OCI-LY1 (cell line): ENCODE measurements around the gene COMMD8.

Source experiments
- H2AFZ ChIP-seq: fragments of 200-600 bp; sonication (generic), shearing (Covaris generic); 2 replicates; pipeline ENCODE4 v1.6.0; 2014; ENCODE audit warnings: antibody characterized with exemption, mild to moderate bottlenecking, low read length
- H3F3A ChIP-seq: fragments of 200-600 bp; sonication (generic), shearing (Covaris generic); 2 replicates; pipeline ENCODE4 v1.6.0; 2014; ENCODE audit warnings: mild to moderate bottlenecking, antibody characterized with exemption, low read length, moderate library complexity; ENCODE audit not compliant: insufficient read depth
- H3K27ac ChIP-seq: fragments of 200-600 bp; sonication (generic); 2 replicates; pipeline ENCODE4 v1.5.1; 2014; ENCODE audit warnings: low read length, mixed run types, mild to moderate bottlenecking, low read depth; ENCODE audit not compliant: poor library complexity, severe bottlenecking
- H3K27me3 ChIP-seq: fragments of 200-600 bp; sonication (generic); 2 replicates; pipeline ENCODE4 v1.6.0; 2014; ENCODE audit warnings: antibody characterized with exemption, mild to moderate bottlenecking, low read length, moderate library complexity; ENCODE audit not compliant: insufficient read depth
- H3K36me3 ChIP-seq: fragments of 200-600 bp; sonication (generic); 2 replicates; pipeline ENCODE4 v1.6.1; 2014; ENCODE audit warnings: mild to moderate bottlenecking, antibody characterized with exemption, low read length, moderate library complexity, mixed read lengths; ENCODE audit not compliant: insufficient read depth
- H3K4me1 ChIP-seq: fragments of 200-600 bp; sonication (generic); 2 replicates; pipeline ENCODE4 v1.5.1; 2014; ENCODE audit warnings: mild to moderate bottlenecking, low read length, moderate library complexity; ENCODE audit not compliant: insufficient read depth, severe bottlenecking
- H3K4me2 ChIP-seq: fragments of 200-600 bp; sonication (generic), shearing (Covaris generic); 2 replicates; pipeline ENCODE4 v1.6.1; 2014; ENCODE audit warnings: low read length
- H3K4me3 ChIP-seq: fragments of 200-600 bp; sonication (generic); 2 replicates; pipeline ENCODE4 v1.5.1; 2014; ENCODE audit warnings: low read length, low read depth, mild to moderate bottlenecking, mixed read lengths; ENCODE audit not compliant: poor library complexity, severe bottlenecking
- H3K79me2 ChIP-seq: fragments of 200-600 bp; shearing (Covaris generic); 2 replicates; pipeline ENCODE4 v1.6.1; 2016; ENCODE audit warnings: mixed run types, low read length, mixed read lengths; ENCODE audit not compliant: insufficient read depth
- H3K9ac ChIP-seq: fragments of 200-600 bp; sonication (generic), shearing (Covaris generic); 2 replicates; pipeline ENCODE4 v1.6.1; 2014; ENCODE audit warnings: mild to moderate bottlenecking, low read length, mixed read lengths
- H3K9me2 ChIP-seq: fragments of 200-600 bp; sonication (generic), shearing (Covaris generic); 2 replicates; pipeline ENCODE4 v1.6.1; 2014; ENCODE audit warnings: low read depth, mild to moderate bottlenecking, low read length, mixed read lengths
- H3K9me3 ChIP-seq: fragments of 200-600 bp; shearing (Covaris generic); 2 replicates; pipeline ENCODE4 v1.6.1; 2014; ENCODE audit warnings: low read length, mixed read lengths
- H4K20me1 ChIP-seq: fragments of 200-600 bp; sonication (generic), shearing (Covaris generic); 2 replicates; pipeline ENCODE4 v1.6.0; 2016; ENCODE audit warnings: mild to moderate bottlenecking, low read length; ENCODE audit not compliant: insufficient read depth
- CTCF ChIP-seq: fragments of 200-600 bp; sonication (generic), shearing (Covaris generic); IDR thresholded peaks from 2 replicates; pipeline ENCODE4 v1.5.1; 2017; ENCODE audit warnings: mild to moderate bottlenecking, antibody characterized with exemption, low read length, moderate library complexity, mixed read lengths
- EZH2 ChIP-seq: fragments of 200-600 bp; sonication (generic), shearing (Covaris generic); IDR thresholded peaks from 2 replicates; pipeline ENCODE4 v1.8.0; 2017; ENCODE audit warnings: borderline replicate concordance, mixed run types, mild to moderate bottlenecking, antibody characterized with exemption, low read length, moderate library complexity, mixed read lengths

The COMMD8 gene

GRCh38 chr4:47498899-47499298 lies 35.4 kb upstream of the COMMD8 start:
- Histone ChIP-seq H2AFZ (peak overlapping the region; percentile 75; the same call in 1 of the 2 replicates), H3K9me3 (no peaks in the 10 kb centered on the region), H3K4me3 (no peak overlapping the region), H4K20me1 (no peaks in the 10 kb centered on the region), H3K4me2 (no peak overlapping the region), H3K36me3 (no peaks in the 10 kb centered on the region), H3K79me2 (no peaks in the 10 kb centered on the region), H3K9ac (no peak overlapping the region), H3K4me1 (peaks cover 16% of the 10 kb centered on the region), H3F3A (no peaks in the 10 kb centered on the region; the same call in 1 of the 2 replicates), H3K27ac (no peak overlapping the region), H3K9me2 (no peaks in the 10 kb centered on the region), H3K27me3 (no peaks in the 10 kb centered on the region)
- TF ChIP-seq EZH2 (no peak), CTCF (no peak)

- Histone ChIP-seq H3K9me2 (no peaks in the 10 kb centered on the region), H3K4me1 (peaks cover 10% of the 10 kb centered on the region), H3K9ac (no peak overlapping the region), H3K4me3 (no peak overlapping the region), H3K79me2 (no peaks in the 10 kb centered on the region), H3K4me2 (no peak overlapping the region), H3K36me3 (no peaks in the 10 kb centered on the region), H3F3A (no peaks in the 10 kb centered on the region), H3K9me3 (no peaks in the 10 kb centered on the region), H4K20me1 (no peaks in the 10 kb centered on the region), H3K27me3 (no peaks in the 10 kb centered on the region), H3K27ac (no peak overlapping the region), H2AFZ (no peak overlapping the region)
- TF ChIP-seq CTCF, result no peak
- no peak for TF ChIP-seq EZH2
Observed at GRCh38 chr4:47494124-47494430, 30.6 kb upstream of the COMMD8 start.

GRCh38 chr4:47493238-47494123 lies 30.0 kb upstream of the COMMD8 start:
- peaks cover 8% of the 10 kb centered on the region for H3K4me1 ChIP-seq
- H3K27ac ChIP-seq, result no peak overlapping the region
- H3K4me3 ChIP-seq, result no peak overlapping the region
- no peaks in the 10 kb centered on the region for H3F3A ChIP-seq
- TF ChIP-seq EZH2, result no peak
- no peak for TF ChIP-seq CTCF
- no peaks in the 10 kb centered on the region for H3K27me3 ChIP-seq
- no peak overlapping the region for H3K4me2 ChIP-seq
- no peak overlapping the region for H3K9ac ChIP-seq
- H2AFZ ChIP-seq, result no peak overlapping the region
- H3K9me3 ChIP-seq, result no peaks in the 10 kb centered on the region
- H4K20me1 ChIP-seq, result no peaks in the 10 kb centered on the region
- no peaks in the 10 kb centered on the region for H3K36me3 ChIP-seq
- H3K79me2 ChIP-seq, result no peaks in the 10 kb centered on the region
- no peaks in the 10 kb centered on the region for H3K9me2 ChIP-seq
